ENCODE results near the gene ATP13A4.

DNA sequence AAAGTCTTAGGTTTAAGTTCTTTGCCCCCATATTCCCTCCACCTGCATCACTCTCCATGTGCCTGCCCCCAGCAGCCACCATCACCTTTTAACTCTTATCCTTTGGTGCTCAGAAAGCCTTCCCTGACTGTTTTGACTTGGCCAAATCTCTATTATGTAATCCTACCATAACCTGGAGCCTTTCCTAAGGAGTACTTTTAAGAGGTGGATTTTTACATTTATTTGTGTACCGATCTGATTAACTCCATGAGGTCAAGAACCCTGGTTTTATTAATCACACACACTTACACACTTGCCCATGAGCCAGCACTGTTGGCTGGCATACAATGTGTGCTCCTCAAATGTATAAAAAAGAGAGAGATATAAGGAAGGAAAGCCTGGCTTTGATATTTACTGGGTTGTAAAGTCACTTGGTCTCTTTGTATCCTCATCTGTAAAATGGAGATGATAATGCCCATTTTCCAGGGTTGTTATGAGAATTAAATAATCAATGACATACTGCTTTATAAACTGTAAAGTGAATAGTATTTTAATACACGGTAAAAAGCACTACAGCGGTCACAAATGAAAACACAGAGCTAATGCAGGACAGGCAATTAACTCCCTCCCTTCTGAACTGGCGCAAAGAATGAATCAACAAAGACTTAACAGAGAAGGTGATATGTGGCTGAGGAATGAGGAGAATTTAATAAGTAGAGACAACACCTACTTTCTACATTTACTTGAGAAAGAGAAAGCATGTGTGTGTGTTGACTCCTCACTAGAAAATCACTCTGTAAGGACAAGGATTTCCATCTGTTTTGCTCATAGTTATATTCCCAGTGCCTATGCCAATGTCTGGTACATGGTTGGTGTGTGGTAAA, 45.4 kb downstream of the ATP13A4 start:
- TF ChIP-seq CTCF (IDR thresholded peaks at IDR 0.05) (no peak), POLR2A (IDR thresholded peaks at IDR 0.05) (no peak)

Measured in uterus (tissue), 2 donors.